ENCODE measurements around the gene SIRT4.

GRCh38 chr12:120276734-120277133 lies 25.4 kb upstream of the SIRT4 start:
- TF ChIP-seq CTCF (IDR thresholded peaks at IDR 0.05; ENCODE audit: low read depth, low read length) (no peak), POLR2A (IDR thresholded peaks at IDR 0.05; ENCODE audit: extremely low read depth, insufficient read length) (no peak)
